ENCODE results near the gene LCT. TPM values are rescaled to one million over a fixed set of nuclear protein-coding genes. Genes with fewer than 3 reads are reported as not detected.

Gene LCT
- total RNA-seq, 2 donors from 2014 or later, result 0.57 TPM; not detected in 1

- no peaks in the 10 kb centered on the region for H3K4me1 ChIP-seq (replicated peaks)
- H3K4me3 ChIP-seq, result no peak overlapping the region
- WGBS, result 37% methylated on average over 11 of the region's 11 CpGs
- no peak overlapping the region for H3K27ac ChIP-seq
- DNase-seq (ENCODE audit: low spot score), result no peak
- intact Hi-C loops (cut with DNase I), result no loop called here
- no peaks in the 10 kb centered on the region for H3K27me3 ChIP-seq (replicated peaks; ENCODE audit: insufficient read depth)
- no peaks in the 10 kb centered on the region for H3K36me3 ChIP-seq
- TF ChIP-seq CTCF (IDR thresholded peaks at IDR 0.05), result no peak
- no peak for TF ChIP-seq POLR2AphosphoS5 (IDR thresholded peaks at IDR 0.05)
- no peak for TF ChIP-seq POLR2A (IDR thresholded peaks at IDR 0.05)
- no peaks in the 10 kb centered on the region for H3K9me3 ChIP-seq
Measured at GRCh38 chr2:135825550-135826176, 11.3 kb downstream of the LCT start.

- TF ChIP-seq POLR2AphosphoS5 (IDR thresholded peaks at IDR 0.05), result no peak
- TF ChIP-seq CTCF (IDR thresholded peaks at IDR 0.05), result no peak
- TF ChIP-seq POLR2A (IDR thresholded peaks at IDR 0.05), result no peak
- intact Hi-C loops (cut with DNase I), result no loop called here
- no peaks in the 10 kb centered on the region for H3K36me3 ChIP-seq
- no peaks in the 10 kb centered on the region for H3K27me3 ChIP-seq (replicated peaks; ENCODE audit: insufficient read depth)
- no peaks in the 10 kb centered on the region for H3K4me1 ChIP-seq (replicated peaks)
- DNase-seq (ENCODE audit: low spot score), result no peak
- H3K27ac ChIP-seq, result no peak overlapping the region
- H3K9me3 ChIP-seq, result no peaks in the 10 kb centered on the region
- H3K4me3 ChIP-seq, result no peak overlapping the region
- 87% methylated on average over 9 of the region's 9 CpGs for WGBS
Measured at GRCh38 chr2:135825131-135825530, 11.9 kb downstream of the LCT start.

GRCh38 chr2:135822855-135823254 lies 14.1 kb downstream of the LCT start:
- Histone ChIP-seq H3K36me3 (no peaks in the 10 kb centered on the region), H3K4me1 (replicated peaks) (no peaks in the 10 kb centered on the region), H3K4me3 (no peak overlapping the region), H3K27me3 (replicated peaks; ENCODE audit: insufficient read depth) (no peaks in the 10 kb centered on the region), H3K9me3 (no peaks in the 10 kb centered on the region), H3K27ac (no peak overlapping the region)
- intact Hi-C loops (cut with DNase I), result no loop called here
- TF ChIP-seq POLR2AphosphoS5 (IDR thresholded peaks at IDR 0.05) (no peak), POLR2A (IDR thresholded peaks at IDR 0.05) (no peak), CTCF (IDR thresholded peaks at IDR 0.05) (no peak)
- no peak for DNase-seq (ENCODE audit: low spot score)
- WGBS, result 94% methylated on average over 1 of the region's 1 CpG

- H3K36me3 ChIP-seq, result no peaks in the 10 kb centered on the region
- WGBS, result 97% methylated on average over 2 of the region's 2 CpGs
- H3K4me3 ChIP-seq, result no peak overlapping the region
- H3K27me3 ChIP-seq (replicated peaks; ENCODE audit: insufficient read depth), result no peaks in the 10 kb centered on the region
- H3K27ac ChIP-seq, result no peak overlapping the region
- no peaks in the 10 kb centered on the region for H3K4me1 ChIP-seq (replicated peaks)
- intact Hi-C loops (cut with DNase I), result no loop called here
- no peaks in the 10 kb centered on the region for H3K9me3 ChIP-seq
- no peak for TF ChIP-seq POLR2A (IDR thresholded peaks at IDR 0.05)
- DNase-seq (ENCODE audit: low spot score), result no peak
Measured at GRCh38 chr2:135821190-135821589, 15.8 kb downstream of the LCT start.

GRCh38 chr2:135820003-135820618 lies 16.9 kb downstream of the LCT start:
- Histone ChIP-seq H3K4me3 (no peak overlapping the region), H3K27ac (no peak overlapping the region), H3K4me1 (replicated peaks) (no peaks in the 10 kb centered on the region), H3K9me3 (no peaks in the 10 kb centered on the region), H3K27me3 (replicated peaks; ENCODE audit: insufficient read depth) (no peaks in the 10 kb centered on the region), H3K36me3 (no peaks in the 10 kb centered on the region)
- DNase-seq (ENCODE audit: low spot score), result no peak
- intact Hi-C loops (cut with DNase I), result no loop called here
- TF ChIP-seq CTCF (IDR thresholded peaks at IDR 0.05), result no peak
- TF ChIP-seq POLR2AphosphoS5 (IDR thresholded peaks at IDR 0.05), result no peak
- TF ChIP-seq POLR2A (IDR thresholded peaks at IDR 0.05), result no peak
- WGBS, result 58% methylated on average over 9 of the region's 9 CpGs
